Head of caudate nucleus (tissue), 42 donors: ENCODE results near the gene RHOG.
"Not testable (repeated sequence)": the region's sequence is repeated elsewhere in the genome, so short reads cannot be mapped to it uniquely, and the experiment has no call there.

Experiments
- DNase-seq, 42 donors: peaks; one replicate each; pipeline versions ENCODE4 v3.0.0 to v3.0.0-alpha.2; 2020 to 2021; ENCODE audit warnings: mixed read lengths in 7 of 42
- intact Hi-C: fragments of 100-400 bp; cut with DNase I; formaldehyde crosslinking; loops from one replicate; pipeline ENCODE4 v1.15.0; 2022

Gene RHOG

GRCh38 chr11:3860898-3861393 lies 20.2 kb upstream of the RHOG start:
- intact Hi-C loops, DNase-seq: not testable (repeated sequence)

GRCh38 chr11:3860375-3860774 lies 19.6 kb upstream of the RHOG start:
- intact Hi-C loops, result no loop called here
- DNase-seq, result peak in 19 of 42 donors; percentile 24 to 79 (median 42)

GRCh38 chr11:3859373-3859881 lies 18.7 kb upstream of the RHOG start:
- intact Hi-C loops, result no loop called here
- DNase-seq, result no peak

GRCh38 chr11:3857628-3858027 lies 16.9 kb upstream of the RHOG start:
- intact Hi-C loops, result no loop called here
- no peak for DNase-seq

- no peak for DNase-seq
- intact Hi-C loops, result no loop called here
These were observed 16.2 kb upstream of the RHOG start for GRCh38 chr11:3856856-3857553.

- DNase-seq, result peak in 27 of 42 donors; percentile 17 to 64 (median 42)
These were observed 15.2 kb upstream of the RHOG start for GRCh38 chr11:3855808-3856491.

GRCh38 chr11:3854977-3855807 lies 14.4 kb upstream of the RHOG start, which contains the start of gene STIM1:
TSS of gene STIM1 (plus strand) at chr11:3855664. CDS start at chr11:3856271, 607 bp downstream.
- peak; percentile 86 to 99 (median 96) for DNase-seq
- intact Hi-C loops, result loop anchor here (2.0 kb wide), 1 partner anchor 218 kb away; no protein-coding TSS in a partner anchor

More at GRCh38 chr11:3855808-3856491, 15.2 kb upstream of the RHOG start:
- intact Hi-C loops, result loop anchor here (2.0 kb wide), 1 partner anchor 217 kb away; no protein-coding TSS in a partner anchor

- DNase-seq, result no peak
- intact Hi-C loops, result loop anchor here (2.0 kb wide), 1 partner anchor 218 kb away; no protein-coding TSS in a partner anchor
These were observed 13.9 kb upstream of the RHOG start for GRCh38 chr11:3854660-3854976.

- intact Hi-C loops, result loop anchor here (2.0 kb wide), 1 partner anchor 219 kb away; no protein-coding TSS in a partner anchor
- peak in 36 of 42 donors; percentile 21 to 75 (median 50) for DNase-seq
These were observed 13.3 kb upstream of the RHOG start for GRCh38 chr11:3853899-3854659.

GRCh38 chr11:3853545-3853842 lies 12.7 kb upstream of the RHOG start:
- intact Hi-C loops, result no loop called here
- no peak for DNase-seq

GRCh38 chr11:3849297-3849874 lies 8.6 kb upstream of the RHOG start:
- peak in 11 of 42 donors; percentile 41 to 77 (median 51) for DNase-seq
- intact Hi-C loops, result loop anchor here (2.0 kb wide), 1 partner anchor 221 kb away; no protein-coding TSS in a partner anchor

- no peak for DNase-seq
- intact Hi-C loops, result no loop called here
These were observed 4.9 kb upstream of the RHOG start for GRCh38 chr11:3845670-3846069.

GRCh38 chr11:3845246-3845645 lies 4.5 kb upstream of the RHOG start:
- no peak for DNase-seq
- intact Hi-C loops, result no loop called here

- intact Hi-C loops, result loop anchor here (5.0 kb wide), 1 partner anchor 46 kb away; the partner anchor contains the start of gene NUP98
These were observed 2.6 kb upstream of the RHOG start for GRCh38 chr11:3843326-3843725.

GRCh38 chr11:3841426-3842350 lies 929 bp upstream of the RHOG start:
- DNase-seq, result peak; percentile 76 to 95 (median 90)
- intact Hi-C loops, result loop anchor here (2.0 to 5.0 kb wide), 2 partner anchors 15 to 44 kb away; partner anchors contain the start of gene NUP98

More at GRCh38 chr11:3843326-3843725, 2.6 kb upstream of the RHOG start:
- DNase-seq, result no peak

GRCh38 chr11:3840004-3840869 lies 522 bp downstream of the RHOG start:
- peak in 1 of 42 donors; percentile 41 for DNase-seq
- intact Hi-C loops, result loop anchor here (2.0 to 5.0 kb wide), 2 partner anchors 13 to 43 kb away; partner anchors contain the start of gene NUP98
